ENCODE data around the gene MOCS3.

MOCS3 gene

DNA sequence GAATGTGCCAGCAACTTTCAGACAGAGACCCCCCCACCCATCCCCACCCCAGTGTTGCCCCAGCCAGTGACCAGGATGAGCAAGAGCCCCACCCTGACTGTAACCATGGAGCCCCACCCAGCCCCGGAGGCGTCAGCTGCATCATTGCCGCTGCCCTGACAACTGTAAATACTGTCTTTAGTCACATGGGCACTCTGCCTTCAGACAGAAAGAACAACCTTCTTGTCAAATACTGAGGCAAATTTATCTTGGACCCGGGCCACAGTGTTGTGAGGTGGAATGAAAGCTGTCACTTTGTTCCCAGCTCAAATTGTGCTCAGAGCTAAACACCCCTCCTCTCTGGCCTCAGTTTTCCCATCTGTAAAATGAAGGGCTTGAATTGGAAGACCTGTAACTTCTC lies 23.7 kb downstream of the MOCS3 start:
- DNase-seq (ENCODE audit: low read depth in 2 of 2) = no peak

DNA sequence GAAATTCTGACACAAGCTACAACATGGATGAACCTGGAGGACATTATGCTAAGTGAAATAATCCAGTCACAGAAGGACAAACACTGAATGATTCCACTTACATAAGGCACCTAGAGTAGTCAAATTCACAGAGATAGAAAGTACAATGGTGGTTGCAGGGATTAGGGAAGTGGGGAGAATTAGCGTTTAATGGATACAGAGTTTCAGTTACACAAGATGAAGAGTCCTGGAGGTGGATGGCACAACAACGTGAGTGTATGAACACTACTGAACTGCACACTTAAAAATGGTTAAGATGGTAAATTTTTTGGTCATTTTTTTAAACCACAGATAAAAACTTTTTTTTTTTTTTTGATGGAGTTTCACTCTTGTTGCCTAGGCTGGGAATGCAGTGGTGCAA lies 24.7 kb downstream of the MOCS3 start:
- DNase-seq (ENCODE audit: low read depth in 2 of 2) = no peak

DNA sequence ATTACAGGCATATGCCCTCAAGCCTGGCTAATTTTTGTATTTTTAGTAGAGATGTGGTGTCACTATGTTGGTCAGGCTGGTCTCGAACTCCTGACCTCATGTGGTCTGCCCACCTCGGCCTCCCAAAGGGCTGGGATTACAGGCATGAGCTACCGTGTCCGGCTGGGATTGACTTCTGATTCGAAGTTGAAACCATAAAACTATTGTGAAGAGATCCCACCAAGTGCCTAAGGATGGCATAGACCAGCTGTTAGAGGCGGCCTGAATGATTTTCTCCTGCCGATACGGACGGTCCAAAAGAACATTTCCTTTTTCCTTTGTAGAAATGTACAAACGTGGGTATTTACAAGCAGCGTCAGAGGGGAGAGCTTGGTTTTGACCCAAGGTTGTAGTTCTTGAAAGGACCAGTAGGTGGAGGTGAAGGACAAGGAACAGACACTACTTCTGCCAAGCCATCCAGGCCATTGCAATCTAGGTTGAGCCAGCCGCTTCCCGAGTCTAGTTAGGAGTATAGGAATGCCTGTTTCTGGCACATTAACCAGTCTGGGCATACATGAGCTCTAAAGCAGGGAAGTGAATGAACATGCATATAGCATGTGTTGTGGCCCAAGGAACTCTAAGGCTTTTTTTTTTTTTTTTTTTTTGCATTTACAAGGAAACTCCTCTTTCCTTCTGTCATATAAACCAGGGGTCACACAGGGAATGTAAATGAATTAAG lies 29.0 kb downstream of the MOCS3 start:
- peak in 1 of 2 donors; percentile 20 for DNase-seq (ENCODE audit: low read depth in 2 of 2)

DNA sequence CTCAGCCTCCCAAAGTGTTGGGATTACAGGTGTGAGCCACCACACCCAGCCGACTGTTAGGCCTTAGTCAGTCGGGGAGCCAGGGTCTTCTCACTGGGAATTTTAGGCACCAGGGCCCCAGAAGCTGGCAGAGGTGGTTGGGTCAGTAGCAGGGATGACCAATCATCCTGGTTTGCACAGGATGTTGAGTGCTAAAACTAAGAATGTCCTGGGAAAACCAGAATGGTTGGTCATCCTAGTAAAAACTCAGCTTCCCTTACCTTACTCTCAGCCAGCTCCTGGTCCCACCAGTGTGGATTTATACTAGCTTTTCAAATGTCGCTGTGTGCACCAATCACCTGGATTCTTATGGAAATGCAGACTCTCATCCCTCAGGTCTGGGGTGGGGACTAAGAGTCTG lies 32.5 kb downstream of the MOCS3 start:
- DNase-seq (ENCODE audit: low read depth in 2 of 2) = no peak

DNA sequence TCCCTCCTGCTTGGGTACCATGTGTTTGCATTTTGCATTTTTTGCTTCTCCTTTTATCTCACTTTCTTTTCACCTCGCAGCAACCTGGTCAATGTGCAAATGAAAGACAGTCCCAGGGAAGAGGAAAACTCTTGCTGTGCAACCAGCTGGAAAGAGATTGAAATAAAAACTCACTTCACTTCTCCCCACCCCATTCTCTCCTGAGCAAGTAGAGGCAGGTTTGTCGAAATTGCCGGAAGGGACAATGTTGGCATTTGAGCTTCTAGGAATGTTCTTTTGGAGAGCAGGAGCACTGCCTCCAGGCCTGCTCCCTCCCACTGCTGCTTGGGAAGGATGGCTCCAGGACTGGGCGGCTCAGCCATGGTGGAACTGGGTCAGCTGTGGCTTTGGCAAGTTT lies 33.7 kb downstream of the MOCS3 start:
- no peak for DNase-seq (ENCODE audit: low read depth in 2 of 2)

DNA sequence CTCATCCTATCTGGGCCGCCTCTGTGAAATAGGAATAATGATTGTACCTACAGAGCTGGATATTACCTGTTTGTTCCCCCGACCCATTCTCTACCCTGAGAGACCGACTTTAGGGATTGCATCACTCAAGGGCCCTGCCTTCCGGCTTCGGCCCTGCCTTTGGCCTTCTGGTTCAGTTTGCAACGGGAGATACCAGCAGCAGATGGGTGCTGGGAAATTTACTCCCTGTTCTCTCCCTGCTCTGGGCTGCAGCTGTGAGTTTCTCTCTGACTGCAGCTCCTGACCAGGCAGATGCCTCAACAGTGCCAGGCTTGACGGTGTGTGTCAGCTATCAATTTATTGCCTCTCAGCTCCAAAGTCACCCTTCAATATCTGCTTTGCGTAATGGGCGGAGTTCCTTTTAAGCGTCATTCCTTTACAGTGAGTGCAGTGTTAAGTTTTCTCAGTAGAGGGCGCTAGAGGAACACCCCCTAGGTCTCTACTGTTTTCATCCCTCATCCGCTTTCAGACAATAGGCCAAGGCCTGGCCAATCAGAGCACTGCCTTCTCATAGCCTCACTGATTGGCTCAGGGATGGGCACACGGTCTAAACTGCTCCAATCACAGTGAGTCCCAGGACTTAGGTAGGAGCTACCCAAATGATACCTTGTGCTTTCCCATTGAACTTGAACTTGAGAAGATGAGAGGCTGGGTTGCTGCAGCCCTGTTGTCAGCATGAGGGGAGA lies 34.3 kb downstream of the MOCS3 start:
- DNase-seq (ENCODE audit: low read depth in 2 of 2) = no peak

DNA sequence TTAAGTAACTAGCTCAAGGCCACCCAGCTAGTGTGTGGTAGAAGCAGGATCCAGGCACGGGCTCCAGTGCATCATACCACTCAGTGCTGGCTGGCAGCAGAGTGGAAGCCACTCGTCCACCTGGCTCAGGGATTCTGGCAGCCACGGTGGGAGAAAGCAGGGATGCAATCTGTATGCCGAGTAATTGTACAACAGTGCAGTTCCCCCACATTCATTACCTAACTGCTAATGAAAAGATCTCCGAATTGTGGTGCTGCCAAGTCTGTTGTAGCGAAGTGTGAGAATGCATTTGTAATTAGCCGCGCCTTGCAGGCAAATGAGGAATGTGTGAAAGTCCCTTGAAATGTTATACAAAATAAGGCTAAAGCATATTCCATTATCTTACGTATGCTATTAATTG lies 35.3 kb downstream of the MOCS3 start:
- no peak for DNase-seq (ENCODE audit: low read depth in 2 of 2)

DNA sequence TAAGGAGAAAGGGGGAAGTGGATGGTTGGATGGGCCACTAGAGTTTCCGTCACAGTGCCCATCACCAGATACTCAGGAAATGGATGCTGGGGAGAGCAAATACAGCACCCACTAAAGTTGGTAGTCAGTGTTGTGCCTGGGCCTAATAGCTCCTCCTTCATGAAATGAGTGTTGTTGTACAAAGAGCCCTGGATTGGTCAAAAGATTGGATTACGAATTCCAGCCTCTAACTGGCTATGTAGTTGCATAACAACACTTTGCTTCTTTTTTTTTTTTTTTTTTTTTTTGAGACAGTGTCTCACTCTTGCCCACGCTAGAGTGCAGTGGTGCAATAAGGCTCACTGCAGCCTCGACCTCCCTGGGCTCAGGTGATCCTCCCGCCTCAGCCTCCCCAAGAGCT lies 36.9 kb downstream of the MOCS3 start:
- DNase-seq (ENCODE audit: low read depth in 2 of 2) = no peak

DNA sequence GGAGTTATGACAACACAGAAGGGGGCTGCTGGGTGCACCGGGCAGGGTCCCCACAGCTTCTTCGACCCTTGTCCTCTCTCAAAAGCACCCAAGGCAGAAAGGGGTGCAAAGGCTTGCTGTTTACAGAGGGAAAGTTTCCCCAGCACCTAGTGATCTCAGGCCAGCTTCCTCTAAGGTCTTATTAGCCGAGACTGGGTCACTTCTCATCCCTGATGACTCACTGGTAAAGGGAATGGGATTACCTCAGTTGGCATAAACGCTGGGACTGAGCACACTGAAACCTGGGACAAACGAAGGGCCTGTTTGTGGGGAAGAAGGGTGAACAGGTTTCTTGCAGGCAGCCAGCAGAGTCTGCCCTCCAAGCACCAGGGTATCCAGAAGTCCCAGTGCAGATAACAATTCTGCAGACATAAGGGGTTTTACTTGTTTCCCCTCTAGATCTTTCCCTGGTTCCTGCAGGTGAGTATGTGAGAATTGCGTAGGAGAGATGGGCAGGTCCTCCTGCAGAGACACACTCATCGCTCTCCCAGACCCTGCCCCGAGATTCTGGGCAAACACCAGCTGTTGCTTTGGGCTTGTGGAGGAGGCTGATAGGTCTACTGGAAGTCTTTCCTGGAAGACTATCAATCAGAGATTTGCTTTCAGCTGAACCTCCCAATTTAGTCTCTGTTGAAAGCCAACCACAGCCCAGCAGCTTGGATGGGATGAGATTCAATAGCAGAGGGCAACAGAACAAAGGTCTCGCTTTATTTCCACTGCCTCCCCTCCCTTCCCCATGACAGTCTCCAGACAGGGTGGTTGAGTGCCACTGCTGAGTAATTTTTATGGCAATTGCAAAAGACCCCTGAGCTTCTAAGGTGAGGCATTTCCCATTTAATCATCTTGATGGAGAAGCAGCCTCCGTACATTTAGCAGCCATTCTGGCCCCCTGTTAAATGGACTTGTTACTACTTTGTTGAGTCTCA lies 38.6 kb downstream of the MOCS3 start:
- DNase-seq (ENCODE audit: low read depth in 2 of 2) = no peak

DNA sequence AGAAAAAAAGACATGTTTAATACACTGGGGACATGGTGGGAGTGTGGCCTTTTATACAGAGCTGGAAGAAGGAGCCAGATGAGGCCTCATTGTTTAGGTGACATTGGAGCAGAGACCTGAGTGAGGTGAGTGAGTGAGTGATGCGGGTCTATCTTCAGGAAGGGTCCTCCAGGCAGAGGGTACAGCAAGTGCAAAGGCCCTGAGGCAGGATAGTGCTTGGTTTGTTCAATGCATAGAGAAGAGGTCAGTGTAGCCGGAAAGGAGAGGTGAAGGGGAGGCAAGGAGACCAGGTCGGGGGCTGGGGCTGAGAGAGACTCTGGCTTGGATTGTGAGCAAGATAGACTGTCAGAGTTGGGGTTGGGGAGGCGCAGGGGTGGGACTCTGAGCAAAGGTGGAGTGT lies 40.7 kb downstream of the MOCS3 start:
- no peak for DNase-seq (ENCODE audit: low read depth in 2 of 2)

DNA sequence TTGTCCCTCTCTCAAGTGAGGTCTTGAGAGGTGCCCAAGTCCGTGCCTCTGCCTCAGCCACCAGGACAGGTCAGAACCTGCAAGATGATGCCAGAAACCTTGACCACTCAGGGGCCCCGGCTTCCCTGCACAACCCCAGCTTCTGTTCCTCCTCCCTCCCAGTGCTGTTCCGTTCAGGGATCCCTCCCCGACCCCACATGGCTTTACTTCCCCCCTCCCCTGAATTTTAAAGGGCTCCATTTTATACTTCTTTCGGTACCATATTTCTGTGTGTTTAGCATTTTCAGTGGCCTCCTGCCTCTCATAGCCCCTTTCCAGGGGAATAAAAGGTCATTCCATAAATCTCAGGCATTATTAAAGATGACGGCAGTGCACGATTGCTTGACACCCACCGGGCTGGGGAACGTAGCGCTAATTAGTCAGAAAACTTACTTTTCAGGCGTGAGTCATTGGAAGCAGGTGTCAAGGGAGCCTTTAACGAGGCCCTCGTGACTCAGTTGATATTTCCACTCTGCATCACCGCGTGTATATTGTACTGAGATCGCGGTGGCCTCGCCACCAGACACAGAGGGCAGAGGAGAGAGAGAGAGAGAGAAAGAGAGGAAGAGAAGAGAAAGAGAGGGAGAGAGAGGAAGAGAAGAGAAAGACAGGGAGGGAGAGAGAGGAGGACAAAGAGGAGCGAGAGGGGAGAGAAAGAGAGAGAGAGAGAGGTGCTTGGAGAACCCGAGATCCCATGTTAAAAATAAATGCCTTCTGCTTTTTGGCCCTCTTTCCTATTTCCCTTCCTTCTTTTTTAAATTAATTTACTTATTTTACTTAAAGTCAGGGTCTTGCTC lies 43.0 kb downstream of the MOCS3 start:
- no peak for DNase-seq (ENCODE audit: low read depth in 2 of 2)

DNA sequence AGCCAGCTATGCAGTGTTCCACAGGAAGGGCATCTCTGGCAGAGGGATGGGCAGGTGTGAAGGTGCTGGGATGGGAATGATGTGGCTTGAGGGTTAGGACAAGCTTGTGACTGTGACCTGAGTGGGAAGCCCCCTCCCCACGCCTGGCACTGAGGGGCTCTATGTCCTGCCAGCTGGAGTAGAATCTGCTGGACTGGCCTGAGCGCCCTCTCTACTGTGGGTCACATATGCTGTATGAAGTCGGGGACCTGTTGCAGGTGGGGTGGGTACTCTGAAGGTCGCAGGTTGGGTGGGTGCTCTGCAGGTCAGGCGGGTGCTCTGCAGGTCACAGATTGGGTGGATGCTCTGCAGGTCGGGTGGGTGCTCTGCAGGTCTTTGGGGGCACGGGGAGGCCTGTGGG lies 44.0 kb downstream of the MOCS3 start:
- no peak for DNase-seq (ENCODE audit: low read depth in 2 of 2)

DNA sequence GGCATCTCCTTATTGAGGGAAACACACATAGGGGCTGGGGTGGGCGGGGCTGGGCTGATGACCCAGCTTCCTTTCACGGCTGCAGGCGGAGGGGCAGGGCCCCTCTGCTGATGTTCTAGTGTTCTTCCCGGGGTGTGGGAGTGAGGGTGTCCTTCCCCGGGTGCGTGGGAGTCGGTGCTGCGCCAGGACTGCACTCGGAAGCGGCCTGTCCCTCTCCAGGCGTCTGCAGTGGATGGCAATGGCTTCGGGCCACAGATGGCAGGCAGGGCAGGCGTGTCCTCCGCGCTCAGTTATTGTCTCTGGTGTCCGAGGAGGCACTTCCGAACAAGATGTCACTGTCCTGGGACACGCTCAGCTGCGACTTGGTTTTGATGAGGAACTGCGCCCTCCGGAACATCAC lies 45.1 kb downstream of the MOCS3 start:
- no peak for DNase-seq (ENCODE audit: low read depth in 2 of 2)

DNA sequence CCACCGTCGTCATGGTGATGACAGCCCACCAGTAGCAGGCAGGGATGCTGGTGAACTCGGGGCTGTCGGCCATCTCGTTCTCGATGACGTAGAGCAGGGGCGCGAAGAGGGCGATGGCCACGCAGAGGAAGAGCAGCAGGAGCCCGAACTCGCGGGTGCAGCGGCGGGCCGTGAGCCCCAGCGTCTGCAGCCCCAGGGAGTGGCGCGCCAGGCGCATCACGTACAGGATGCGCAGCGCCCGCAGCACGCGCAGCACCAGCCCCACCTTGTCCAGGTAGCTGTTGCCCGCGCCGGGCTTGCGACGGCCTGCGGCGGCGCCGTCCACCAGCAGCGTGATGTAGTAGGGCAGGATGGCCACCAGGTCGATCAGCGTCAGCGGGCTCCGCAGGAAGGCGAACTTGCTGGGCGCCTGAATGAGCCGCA lies 45.7 kb downstream of the MOCS3 start:
- DNase-seq (ENCODE audit: low read depth in 2 of 2) = no peak

DNA sequence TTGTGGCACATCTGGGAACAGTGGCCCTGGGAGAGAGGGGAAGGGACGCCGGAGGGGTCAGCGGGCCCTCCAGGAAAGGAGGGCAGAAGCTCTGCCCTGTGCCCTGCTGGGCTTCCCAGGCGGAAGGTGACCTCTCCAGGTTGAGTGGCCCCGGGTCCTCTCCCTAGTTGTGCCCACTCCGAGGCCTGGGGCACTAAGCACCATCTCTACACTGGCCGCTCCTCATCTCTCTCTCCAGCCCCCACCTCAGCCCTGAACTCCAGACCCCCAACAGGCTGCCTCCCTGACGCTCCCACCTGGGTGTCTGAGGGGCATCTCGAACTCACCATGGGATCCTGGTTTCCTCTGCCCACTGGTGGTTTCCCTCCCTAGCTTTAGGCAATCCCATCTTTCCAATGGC lies 46.2 kb downstream of the MOCS3 start:
- DNase-seq (ENCODE audit: low read depth in 2 of 2) = no peak

DNA sequence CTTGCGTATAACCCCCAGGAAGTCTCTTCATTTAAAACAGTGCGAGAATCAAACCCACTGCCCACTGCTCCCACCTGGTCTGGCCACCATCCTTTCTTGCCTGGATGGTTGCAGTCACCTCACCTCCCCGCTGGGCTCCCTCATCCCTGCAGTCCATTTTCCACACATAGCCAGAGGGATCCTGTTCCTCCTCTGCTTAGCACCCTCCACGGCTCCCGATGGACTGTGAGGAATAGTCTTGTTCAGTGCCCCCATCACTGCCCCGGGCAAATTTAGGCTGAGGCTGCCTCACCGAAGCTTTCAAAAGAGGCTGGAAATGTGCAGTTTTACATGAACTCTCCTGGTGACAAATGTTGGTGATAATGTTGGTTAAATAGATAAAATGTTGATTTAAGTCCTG lies 46.6 kb downstream of the MOCS3 start:
- DNase-seq (ENCODE audit: low read depth in 2 of 2) = no peak

DNA sequence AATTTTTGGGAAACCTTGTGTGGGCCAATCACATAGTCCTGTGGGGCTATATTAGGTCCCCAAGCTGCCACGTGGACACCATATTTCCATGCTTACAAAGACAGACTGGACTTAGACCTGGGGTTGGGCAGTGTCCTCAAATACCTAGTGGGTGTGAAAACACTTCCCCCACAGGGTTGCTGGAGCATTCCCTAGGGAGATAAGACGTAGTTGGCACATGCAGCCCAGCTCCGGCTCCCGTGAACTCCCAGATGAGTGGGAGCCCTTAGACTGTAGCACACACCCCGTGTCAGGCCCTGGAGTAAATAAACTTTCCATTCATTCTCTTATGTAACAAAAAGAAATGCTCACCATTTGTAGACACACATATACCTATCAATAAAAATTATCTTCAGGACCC lies 50.1 kb downstream of the MOCS3 start:
- no peak for DNase-seq (ENCODE audit: low read depth in 2 of 2)

DNA sequence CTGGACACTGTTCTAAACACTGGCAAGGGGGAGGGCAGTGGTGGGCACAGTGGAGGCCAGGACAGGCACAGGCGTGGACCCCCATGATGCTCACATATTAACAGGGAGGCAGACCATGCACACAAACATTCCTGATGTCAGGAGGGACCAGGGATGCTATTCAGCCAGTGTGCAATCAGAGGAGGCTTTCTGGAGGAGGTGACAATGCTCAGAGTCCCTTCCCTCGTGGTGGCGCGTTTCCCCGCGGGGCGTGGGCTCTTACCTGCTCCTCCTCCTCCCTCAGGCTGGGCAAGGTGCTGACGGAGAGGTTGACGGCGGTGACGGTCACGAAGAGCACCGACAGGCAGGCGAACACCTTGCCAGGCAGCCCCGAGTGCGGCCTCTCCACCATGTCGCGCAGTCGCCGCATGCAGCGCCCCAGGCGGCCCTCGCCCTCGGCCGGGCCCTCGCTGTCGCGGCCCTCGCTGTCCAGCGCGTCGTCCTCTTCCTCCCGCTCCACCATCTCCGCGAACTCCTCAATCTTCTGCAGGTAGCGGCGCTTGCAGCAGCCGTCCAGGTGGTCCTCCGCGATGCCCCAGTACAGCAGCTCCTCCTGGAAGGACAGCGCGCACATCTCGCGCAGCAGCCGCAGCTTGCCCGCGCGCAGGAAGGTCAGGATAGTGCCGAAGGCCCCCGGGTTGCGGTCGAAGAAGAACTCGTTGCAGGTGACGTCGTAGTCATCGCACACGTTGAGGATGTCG lies 50.9 kb downstream of the MOCS3 start:
- no peak for DNase-seq (ENCODE audit: low read depth in 2 of 2)

DNA sequence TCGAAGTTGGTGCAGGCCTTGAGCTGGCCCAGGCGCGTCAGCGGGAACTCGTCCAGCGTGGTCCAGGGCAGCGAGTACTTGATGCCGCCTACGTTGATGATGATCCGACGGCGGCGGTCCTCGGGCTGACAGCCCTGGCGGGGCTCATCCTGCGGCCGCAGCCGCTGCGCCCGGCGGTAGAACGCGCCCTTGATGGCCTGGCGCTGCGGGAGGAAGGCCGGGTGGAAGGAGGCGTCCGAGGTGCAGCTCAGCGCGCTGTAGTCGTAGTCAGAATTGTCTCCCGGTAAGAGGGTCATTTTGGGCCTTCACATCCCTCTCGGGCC lies 51.4 kb downstream of the MOCS3 start:
- DNase-seq (ENCODE audit: low read depth in 2 of 2) = no peak

DNA sequence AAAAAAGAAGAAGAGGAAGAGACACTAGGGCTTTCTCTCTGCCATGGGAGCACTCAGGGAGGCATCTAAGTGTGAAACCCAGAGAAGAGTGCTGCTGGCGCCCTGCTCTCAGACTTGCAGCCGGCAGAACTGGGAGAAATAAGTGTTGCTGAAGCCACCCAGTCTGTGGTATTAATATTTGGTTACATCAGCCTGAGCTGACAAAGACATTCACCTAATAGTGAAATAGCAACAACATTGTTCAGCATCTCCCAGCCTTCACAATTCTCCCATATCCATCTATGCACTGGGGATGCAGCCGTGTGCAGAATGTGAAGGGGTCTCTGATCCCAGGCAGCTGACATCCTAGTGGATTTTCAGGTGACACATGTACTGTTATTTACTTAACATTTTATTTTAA lies 52.3 kb downstream of the MOCS3 start:
- no peak for DNase-seq (ENCODE audit: low read depth in 2 of 2)

DNA sequence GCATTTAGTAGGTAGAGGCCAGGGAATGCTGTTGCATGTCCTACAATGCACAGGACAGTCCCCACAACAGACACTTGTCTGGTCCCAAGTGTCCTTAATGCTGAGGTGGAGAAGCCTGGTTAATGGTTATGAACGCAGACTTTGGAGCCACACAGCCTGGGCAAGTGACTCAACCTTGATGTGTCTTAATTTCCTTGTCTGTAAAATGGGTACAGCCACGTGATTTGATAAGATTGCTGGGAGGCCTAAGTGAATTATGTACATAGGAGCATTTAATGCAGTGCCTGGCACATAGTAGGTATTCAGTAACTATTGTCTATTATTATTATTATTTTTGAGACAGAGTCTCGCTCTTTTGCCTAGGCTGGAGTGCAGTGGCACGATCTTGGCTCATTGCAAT lies 52.9 kb downstream of the MOCS3 start:
- no peak for DNase-seq (ENCODE audit: low read depth in 2 of 2)

All from stimulated activated CD8-positive, alpha-beta memory T cell treated with anti-CD3 and anti-CD28 coated beads, Interleukin-15, amount 100 ng/mL, for 4 hours (primary cell).